AG04449 (cell line): ENCODE results near the gene MAPK8.

ENCODE experiments used
- CTCF ChIA-PET: fragments of 350-600 bp; formaldehyde crosslinking; extraction: SDS; loops from one replicate; lab custom pipeline; 2021; ENCODE audit warnings: antibody characterized with exemption; lab: Yijun Ruan, JAX
- POLR2A ChIA-PET: fragments of 400-600, 350-600 bp; formaldehyde crosslinking; extraction: SDS; loops from one replicate; lab custom pipeline; 2020; ENCODE audit warnings: antibody characterized with exemption, inconsistent platforms; lab: Yijun Ruan, JAX
- DNase-seq: peaks from one replicate; pipeline ENCODE4 v3.0.0-alpha.2; 2010; ENCODE audit warnings: low read depth, low spot score
- H3K4me3 ChIP-seq: 2 replicates; pipeline ENCODE4 v1.5.1; 2011; ENCODE audit warnings: low read depth, mild to moderate bottlenecking, control low read depth, low read length
- CTCF ChIP-seq: IDR thresholded peaks from one replicate; pipeline ENCODE4 v1.5.1; 2011; ENCODE audit warnings: mild to moderate bottlenecking, moderate library complexity, low read length, control low read depth, inconsistent platforms; ENCODE audit not compliant: insufficient read depth; ENCODE audit errors: missing control alignments

The MAPK8 gene

DNA sequence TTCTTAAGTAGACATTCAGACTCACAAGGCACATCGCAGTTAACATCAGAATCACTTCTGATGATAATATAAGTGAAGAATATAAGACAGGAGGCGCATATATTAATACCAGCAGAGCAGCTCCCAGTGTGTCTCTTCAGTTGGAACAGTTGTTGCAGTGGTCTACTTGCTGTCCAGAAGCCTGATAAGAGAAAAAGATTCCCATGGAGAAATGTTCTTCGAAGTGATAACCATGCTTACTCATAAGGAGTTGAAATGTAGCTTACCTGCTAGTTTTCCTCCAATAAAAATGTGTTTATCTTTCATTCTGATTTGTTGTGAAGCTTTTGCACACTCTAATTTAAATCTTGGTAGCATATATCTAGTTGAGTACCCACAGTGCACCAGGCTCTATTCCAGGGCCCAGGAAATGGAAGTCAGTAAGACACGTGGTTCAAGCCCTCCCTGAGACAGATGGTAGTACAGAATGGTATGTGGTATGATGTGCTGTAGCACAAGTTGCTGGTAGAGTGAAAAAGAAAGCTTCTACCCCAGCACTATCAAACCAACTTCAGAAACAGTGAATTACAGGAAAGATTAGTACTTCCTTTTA is 124.0 kb downstream of the MAPK8 start:
- no peak for DNase-seq
- TF ChIP-seq CTCF, result no peak
- ChIA-PET POLR2A (no interaction called here), CTCF (interaction anchor here (0.9 to 1.4 kb wide), 2 partner anchors 74 to 225 kb away, joined by 3 to 4 read pairs; no protein-coding TSS in a partner anchor)
- no peak overlapping the region for H3K4me3 ChIP-seq

- no peak for DNase-seq
- ChIA-PET POLR2A (no interaction called here), CTCF (interaction anchor here (1.4 to 2.0 kb wide), 3 partner anchors 13 to 225 kb away, joined by 4 to 6 read pairs (median 4); no protein-coding TSS in a partner anchor)
- H3K4me3 ChIP-seq, result no peak overlapping the region
- TF ChIP-seq CTCF, result no peak
Measured at GRCh38 chr10:48431871-48432270, 125.4 kb downstream of the MAPK8 start.

DNA sequence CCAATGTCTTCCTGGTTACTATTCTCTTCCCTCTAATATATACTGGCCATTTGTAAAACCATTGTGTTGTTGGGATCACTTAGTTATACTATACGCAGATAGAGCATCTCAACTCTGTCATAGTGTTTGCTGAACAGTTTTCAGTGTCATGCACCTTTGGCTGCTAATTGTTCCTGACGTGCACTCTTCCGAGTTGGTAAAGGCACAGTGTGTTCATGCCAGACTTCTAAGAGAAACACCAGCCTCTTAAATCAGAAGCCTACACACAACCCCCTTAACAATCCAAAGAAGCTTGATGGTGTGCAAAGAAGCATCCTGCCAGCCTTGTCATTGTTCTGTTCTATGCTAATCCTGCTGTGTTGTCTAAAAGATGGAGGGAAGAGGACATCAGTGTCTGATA is 131.1 kb downstream of the MAPK8 start:
- no peak for TF ChIP-seq CTCF
- ChIA-PET CTCF (interaction anchor here (1.6 kb wide), 1 partner anchor 219 kb away, joined by 6 read pairs; no protein-coding TSS in a partner anchor), POLR2A (no interaction called here)
- DNase-seq, result no peak
- no peak overlapping the region for H3K4me3 ChIP-seq

GRCh38 chr10:48439031-48439430 is 132.6 kb downstream of the MAPK8 start:
- H3K4me3 ChIP-seq, result no peak overlapping the region
- no peak for TF ChIP-seq CTCF
- POLR2A ChIA-PET, result no interaction called here
- DNase-seq, result no peak
- CTCF ChIA-PET, result interaction anchor here (1.3 kb wide), 1 partner anchor 75 kb away, joined by 5 read pairs; no protein-coding TSS in a partner anchor

DNA sequence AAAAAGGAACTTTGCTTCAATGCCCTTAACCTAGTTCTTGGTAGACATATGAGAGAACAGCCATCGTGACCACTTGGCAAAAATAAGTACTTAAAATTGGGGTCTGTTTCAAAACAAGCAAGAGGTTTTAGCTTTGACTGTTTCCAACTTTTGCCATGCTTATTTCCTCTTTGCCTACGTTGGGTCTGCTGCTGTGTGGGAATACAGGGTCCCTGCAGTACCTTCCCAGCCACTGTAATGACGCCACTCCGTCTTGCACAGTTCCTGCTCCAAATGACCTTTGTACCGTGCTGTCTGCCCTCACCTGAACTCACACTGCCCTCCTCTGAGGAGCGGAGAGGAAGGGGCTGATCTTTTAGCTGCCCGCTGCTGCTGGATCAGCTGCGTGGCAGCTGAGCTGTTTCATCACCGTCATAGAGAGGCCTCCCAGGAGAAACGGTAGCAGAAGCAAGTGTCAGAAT is 133.1 kb downstream of the MAPK8 start:
- H3K4me3 ChIP-seq, result no peak overlapping the region
- no peak for TF ChIP-seq CTCF
- CTCF ChIA-PET, result interaction anchor here (0.5 to 1.3 kb wide), 3 partner anchors 67 to 217 kb away, joined by 3 to 5 read pairs (median 5); no protein-coding TSS in a partner anchor
- POLR2A ChIA-PET, result no interaction called here
- no peak for DNase-seq

GRCh38 chr10:48440771-48441170 is 134.3 kb downstream of the MAPK8 start:
- no peak overlapping the region for H3K4me3 ChIP-seq
- TF ChIP-seq CTCF, result no peak
- CTCF ChIA-PET, result no interaction called here
- POLR2A ChIA-PET, result no interaction called here
- no peak for DNase-seq
